Medulla oblongata (tissue), 1 donor: ENCODE data around the gene KLHL28.
A peak's percentile ranks its signal among the peaks of the same experiment; 100 is the strongest.

Source experiments
- DNase-seq: peaks from one replicate; pipeline ENCODE4 v3.0.0-alpha.2; 2015; ENCODE audit errors: extremely low spot score

The KLHL28 gene

GRCh38 chr14:44960146-44960545 is 1.6 kb downstream of the KLHL28 start:
- peak; percentile 23 for DNase-seq

- no peak for DNase-seq
Observed at GRCh38 chr14:44959538-44959937, 2.2 kb downstream of the KLHL28 start.

DNA sequence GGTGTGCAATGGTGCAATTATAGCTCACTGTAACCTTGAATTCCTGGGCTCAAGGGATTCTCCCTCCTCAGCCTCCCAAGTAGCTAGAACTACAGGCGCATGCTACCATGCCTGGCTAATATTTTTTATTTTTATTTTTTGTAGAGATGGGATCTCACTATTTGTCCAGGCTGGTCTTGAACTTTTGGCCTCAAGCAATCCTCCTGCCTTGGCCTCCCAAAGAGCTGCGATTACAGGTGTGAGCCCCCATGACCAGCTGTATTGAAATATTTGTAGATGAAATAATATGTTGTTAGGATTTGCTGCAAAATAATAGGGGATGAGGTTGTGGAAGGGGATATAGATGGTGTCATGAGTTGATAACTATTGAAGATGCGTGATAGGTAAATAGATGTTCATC is 4.9 kb downstream of the KLHL28 start:
- DNase-seq: no peak

GRCh38 chr14:44955528-44955927 is 6.2 kb downstream of the KLHL28 start:
- DNase-seq: no peak

GRCh38 chr14:44954750-44955149 is 7.0 kb downstream of the KLHL28 start:
- DNase-seq: no peak

DNA sequence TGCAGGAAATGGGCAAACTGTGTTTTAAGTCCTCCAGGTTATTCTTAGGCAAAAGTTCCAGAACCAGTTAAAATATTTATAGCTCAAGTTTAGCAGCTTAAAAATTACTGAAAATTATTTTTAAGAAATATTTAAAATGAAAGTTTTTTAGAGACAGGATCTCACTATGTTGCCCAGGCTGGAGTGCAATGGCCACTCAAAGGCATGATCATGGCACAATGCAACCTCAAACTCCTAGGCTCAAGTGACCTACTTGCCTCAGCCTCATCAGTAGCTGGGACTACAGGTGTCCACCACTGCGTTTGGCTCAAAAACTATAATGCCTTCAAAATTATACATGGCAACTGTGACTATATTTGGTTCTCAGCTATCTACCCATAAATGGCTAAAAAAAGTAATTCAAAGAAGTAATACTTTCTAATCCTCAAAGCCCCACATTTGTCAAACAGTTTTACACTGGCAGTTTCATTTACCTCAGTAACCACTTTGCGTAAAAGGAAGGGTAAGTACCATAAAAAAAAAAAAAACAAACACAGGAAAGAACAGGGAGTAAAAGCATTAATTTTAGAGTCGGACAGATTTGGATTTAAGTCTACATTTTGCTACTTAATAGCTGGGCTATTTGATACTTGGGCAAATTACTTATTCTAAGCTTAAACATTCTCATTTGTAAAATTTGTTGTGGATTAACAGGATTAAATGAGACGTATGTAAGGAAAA is 9.2 kb downstream of the KLHL28 start:
- DNase-seq: no peak

DNA sequence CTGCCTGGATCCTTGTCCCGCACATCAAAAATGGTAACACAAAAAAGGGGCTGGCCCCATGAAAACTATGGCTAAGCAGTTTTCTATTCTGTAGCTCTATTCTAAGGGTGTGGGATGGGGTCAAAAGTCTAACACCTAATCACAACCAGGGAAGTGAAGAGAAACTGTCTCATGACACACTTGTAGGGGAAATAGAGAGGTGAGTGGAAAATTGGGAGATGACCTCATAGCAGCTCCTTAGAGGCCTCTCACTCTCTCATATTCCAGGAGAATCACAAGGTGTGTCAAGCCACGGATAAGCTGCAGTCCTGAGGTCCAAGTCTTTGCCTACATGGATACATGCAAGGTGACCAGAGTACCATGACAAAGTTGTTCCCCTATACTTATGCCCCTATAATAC is 10.7 kb downstream of the KLHL28 start:
- DNase-seq: no peak

DNA sequence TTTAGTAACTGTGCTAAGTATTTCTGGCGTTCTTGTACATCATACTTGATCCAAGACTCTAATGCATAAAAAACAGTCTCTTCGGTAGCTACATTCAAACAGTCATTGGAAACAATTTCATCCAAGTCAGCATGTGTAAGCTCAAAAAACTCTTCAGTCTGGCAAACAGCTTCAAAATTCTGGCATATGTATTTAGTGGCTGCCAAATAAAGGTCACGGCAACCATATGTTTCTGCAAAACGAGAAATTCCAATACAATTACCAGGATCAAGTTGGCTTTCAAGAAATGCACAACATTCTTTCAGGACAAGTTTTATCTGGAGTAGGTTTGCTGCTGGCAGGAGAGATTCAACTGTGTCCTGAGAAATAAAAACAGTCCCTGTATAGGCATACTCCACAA is 16.5 kb downstream of the KLHL28 start:
- DNase-seq: no peak

GRCh38 chr14:44944107-44944506 is 17.6 kb downstream of the KLHL28 start:
- no peak for DNase-seq

DNA sequence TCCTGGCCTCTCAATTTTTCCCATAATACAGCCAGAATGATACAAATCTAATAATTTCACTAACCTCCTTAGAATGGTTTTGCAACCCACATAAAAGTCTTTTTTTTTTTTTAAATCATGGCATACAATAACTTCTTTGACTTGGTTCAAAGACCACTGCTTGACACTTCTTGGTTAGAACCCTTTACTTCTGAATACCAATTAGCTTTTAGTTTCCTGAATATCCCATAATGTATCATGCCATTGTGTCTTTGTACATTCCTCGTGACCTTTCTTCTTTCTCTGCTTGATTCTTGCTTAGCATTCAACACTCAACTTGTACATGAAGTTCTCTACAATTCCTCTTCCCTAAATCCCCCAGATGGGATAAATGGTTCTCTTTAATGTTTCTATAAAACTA is 19.3 kb downstream of the KLHL28 start:
- no peak for DNase-seq

GRCh38 chr14:44941591-44941990 is 20.2 kb downstream of the KLHL28 start:
- no peak for DNase-seq

DNA sequence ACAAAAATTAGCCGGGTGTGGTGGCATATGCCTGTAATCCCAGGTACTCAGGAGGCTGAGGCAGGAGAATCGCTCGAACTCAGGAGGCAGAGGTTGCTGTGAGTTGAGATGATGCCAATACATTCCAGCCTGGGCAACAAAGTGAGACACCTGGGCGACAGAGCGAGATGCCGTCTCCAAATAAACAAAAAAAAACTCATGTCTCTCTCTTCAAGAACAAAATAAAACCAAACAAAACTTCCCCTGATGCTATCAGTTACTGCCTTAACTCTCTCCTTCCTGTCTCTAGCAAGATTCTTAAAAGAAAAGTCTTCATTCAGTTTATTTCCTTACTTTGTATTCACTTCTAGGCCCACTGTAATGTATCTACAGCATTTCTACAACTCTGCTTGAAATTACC is 20.8 kb downstream of the KLHL28 start:
- no peak for DNase-seq

GRCh38 chr14:44940211-44940610 is 21.5 kb downstream of the KLHL28 start:
- no peak for DNase-seq

DNA sequence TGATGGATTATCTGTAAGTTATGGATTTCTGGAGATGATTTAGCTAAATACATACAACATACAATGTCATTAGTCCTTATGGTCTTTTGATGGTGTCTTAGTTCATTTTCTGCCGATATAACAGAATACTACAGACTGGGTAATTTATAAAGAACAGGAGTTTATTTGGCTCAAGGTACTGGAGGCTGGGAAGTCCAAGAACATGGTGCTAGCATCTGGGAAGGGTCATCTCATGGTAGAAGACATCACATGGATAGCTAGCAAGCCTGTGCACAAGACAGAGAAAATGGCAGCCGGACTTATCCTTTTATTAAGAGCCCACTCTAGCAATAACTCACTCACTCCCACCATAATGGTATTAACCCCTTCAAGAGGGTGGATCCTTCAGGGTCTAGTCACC is 24.2 kb downstream of the KLHL28 start:
- DNase-seq: no peak

DNA sequence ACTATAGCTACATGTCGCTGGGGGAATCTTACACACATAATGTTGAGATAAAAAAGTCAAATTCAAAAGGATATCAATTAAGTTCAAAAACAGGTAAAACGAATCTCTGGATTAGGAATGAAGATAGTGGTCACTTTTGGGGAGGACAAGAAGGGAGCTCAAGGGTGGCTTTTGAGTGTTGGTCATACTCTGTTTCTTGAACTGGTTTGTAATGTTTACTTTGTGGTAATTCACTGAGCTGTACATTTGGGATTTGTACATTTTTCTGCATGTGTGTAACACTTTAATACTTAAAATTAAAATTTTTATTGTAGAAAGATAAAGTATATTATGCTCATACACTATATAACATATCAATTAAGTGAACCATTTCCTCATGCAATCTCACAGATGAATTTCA is 26.6 kb downstream of the KLHL28 start:
- DNase-seq: no peak

- DNase-seq: no peak
Observed at GRCh38 chr14:44928793-44929192, 33.0 kb downstream of the KLHL28 start.

- DNase-seq: peak; percentile 14
Observed at GRCh38 chr14:44914849-44915248, 46.9 kb downstream of the KLHL28 start.

DNA sequence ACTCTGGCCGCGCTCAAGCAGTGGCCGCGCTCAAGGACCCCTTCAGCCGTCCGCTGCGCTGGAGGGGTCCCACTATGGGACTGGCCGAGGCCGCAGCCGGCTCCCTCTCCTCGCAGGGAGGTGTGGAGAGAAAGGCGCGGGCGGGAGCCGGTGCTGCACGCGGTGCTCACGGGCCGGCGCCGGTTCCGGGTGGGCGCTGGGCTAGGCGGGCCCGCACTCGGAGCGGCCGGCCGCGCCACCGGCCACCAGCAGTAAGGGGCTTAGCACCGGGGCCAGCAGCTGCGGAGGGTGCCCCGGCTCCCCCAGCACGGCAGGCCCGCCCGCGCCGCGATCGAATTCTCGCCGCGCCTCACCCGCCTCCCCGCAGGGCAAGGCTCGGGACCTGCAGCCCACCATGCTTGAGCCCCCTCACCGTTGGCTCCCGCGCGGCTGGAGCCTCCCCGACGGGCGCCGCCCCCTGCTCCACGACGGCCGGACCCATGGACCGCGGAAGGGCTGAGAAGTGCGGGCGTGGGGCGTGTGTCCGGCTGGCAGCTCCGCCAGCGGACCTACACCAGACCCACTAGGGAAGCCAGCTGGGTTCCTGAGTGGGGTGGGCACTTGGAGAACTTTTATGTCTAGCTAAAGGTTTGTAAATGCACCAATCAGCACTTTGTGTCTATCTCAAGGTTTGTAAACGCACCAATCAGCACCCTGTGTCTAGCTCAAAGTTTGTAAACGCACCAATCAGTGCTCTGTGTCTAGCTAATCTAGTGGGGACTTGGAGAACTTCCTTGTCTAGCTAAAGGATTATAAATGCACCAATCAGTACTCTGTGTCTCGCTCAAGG is 49.5 kb downstream of the KLHL28 start:
- DNase-seq: no peak

GRCh38 chr14:44910821-44911220 is 50.9 kb downstream of the KLHL28 start:
- no peak for DNase-seq

- no peak for DNase-seq
Observed at GRCh38 chr14:44901696-44902095, 60.1 kb downstream of the KLHL28 start.

DNA sequence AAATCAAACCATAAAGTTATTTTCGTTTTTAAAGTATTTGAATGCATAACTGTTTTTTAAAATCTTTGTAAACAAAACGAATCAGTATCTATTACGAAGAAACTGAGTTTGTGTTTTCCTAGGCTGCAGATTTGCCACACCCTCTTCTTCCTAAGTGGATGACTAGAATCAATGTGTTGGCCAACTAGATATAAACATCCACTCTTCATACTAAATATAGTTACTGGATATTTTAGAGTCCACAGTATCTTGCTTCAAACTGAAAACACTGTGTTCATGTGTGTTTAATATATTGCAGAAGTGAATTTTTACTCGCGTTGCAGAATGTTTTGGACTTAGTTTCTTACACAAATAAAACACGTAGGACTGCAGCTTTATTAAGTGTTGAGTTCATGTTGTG is 63.2 kb downstream of the KLHL28 start:
- DNase-seq: peak; percentile 22

GRCh38 chr14:44897845-44898151 is 63.9 kb downstream of the KLHL28 start:
- no peak for DNase-seq

DNA sequence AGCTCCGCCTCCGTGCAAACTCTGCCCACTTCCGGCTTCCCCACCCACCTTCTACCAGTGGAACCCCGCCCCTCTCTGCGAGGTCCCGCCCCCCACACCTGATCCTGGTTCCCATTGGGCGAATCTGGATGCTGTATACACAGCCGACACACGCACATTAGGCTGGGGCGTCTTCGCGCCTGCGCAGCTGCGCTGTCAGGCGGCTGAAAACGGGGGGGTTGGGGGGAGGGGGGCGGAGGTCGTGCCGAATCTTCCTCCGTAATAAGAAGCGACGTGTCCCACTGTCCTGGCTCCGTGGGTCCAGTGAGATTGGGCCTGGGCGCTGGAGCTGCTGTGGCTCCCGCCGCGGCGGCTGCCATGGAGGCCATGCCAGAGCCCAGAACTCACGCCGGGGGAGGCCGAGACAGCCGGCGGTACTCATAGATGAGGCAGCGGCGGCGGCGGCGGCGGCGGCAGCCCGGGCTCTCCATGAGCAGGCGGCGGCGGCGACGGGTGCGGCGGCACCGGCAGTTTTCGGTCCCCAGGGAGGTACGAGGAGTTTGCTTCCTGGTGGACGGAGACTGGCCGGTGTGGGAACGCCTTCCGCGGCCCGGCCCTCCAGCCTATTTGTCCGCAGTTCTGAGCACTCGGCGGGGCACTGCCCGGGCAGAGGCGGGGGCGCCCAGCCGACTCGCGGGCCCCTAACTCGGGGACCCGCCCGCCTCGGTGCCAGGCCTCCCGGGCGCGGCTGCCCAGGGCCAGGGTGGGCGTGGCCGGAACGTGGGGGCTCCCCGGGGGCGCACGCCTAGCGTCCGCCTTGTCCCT is 64.5 kb downstream of the KLHL28 start:
- peak; percentile 98 for DNase-seq
